ENCODE results near the gene HFM1.
"Not testable (repeated sequence)": the region's sequence is repeated elsewhere in the genome, so short reads cannot be mapped to it uniquely, and the experiment has no call there.

HFM1 gene, protein sequence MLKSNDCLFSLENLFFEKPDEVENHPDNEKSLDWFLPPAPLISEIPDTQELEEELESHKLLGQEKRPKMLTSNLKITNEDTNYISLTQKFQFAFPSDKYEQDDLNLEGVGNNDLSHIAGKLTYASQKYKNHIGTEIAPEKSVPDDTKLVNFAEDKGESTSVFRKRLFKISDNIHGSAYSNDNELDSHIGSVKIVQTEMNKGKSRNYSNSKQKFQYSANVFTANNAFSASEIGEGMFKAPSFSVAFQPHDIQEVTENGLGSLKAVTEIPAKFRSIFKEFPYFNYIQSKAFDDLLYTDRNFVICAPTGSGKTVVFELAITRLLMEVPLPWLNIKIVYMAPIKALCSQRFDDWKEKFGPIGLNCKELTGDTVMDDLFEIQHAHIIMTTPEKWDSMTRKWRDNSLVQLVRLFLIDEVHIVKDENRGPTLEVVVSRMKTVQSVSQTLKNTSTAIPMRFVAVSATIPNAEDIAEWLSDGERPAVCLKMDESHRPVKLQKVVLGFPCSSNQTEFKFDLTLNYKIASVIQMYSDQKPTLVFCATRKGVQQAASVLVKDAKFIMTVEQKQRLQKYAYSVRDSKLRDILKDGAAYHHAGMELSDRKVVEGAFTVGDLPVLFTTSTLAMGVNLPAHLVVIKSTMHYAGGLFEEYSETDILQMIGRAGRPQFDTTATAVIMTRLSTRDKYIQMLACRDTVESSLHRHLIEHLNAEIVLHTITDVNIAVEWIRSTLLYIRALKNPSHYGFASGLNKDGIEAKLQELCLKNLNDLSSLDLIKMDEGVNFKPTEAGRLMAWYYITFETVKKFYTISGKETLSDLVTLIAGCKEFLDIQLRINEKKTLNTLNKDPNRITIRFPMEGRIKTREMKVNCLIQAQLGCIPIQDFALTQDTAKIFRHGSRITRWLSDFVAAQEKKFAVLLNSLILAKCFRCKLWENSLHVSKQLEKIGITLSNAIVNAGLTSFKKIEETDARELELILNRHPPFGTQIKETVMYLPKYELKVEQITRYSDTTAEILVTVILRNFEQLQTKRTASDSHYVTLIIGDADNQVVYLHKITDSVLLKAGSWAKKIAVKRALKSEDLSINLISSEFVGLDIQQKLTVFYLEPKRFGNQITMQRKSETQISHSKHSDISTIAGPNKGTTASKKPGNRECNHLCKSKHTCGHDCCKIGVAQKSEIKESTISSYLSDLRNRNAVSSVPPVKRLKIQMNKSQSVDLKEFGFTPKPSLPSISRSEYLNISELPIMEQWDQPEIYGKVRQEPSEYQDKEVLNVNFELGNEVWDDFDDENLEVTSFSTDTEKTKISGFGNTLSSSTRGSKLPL (N-terminal part only)

DNA sequence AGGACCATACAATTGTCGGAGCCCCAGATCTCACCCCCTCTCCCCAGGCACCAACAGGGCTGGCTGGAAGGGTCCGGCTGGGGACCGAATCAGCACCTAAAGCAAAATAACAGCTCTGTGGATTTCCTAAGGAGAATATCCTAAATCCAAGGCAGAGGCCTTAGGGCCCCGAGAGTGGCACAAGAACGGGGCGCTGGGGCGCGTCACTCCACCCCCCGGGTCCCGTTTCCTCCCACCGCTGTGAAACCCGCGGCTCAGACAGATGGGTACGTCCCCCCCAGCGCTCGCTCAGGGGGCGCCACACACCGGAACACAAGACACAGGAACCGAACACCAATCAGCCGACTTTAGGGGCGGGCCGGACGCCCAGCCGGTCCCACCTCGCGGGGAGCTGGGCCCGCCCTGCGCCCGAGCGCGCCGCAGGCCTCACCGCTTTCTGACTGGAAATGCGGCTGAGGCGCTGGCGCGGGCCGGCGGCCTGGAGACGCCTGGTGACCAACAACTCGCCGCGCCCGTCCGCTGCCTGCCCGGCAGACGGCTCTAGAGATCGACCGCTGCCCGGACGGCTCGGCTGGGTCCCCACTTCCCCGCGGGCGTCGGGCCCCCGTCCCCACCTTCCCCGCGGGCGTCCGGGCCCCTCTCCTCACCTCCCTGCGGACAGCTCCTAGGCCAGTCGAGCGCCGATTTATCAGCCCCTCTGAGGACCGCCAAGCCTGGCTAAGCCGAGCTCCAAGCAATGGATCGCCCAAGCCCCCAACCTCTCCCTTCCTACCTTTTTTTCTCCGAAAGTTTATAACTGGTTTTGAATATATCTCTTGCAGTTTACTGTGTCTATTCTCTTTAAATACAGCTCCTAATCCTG, at the start of gene HFM1:
Gene HFM1 (minus strand): TSS at position 687 of the 862 bp plus-strand sequence. CDS start 3,755 bp downstream, outside the sequence.
- DNase-seq (ENCODE audit: low spot score) = peak; percentile 82

DNA sequence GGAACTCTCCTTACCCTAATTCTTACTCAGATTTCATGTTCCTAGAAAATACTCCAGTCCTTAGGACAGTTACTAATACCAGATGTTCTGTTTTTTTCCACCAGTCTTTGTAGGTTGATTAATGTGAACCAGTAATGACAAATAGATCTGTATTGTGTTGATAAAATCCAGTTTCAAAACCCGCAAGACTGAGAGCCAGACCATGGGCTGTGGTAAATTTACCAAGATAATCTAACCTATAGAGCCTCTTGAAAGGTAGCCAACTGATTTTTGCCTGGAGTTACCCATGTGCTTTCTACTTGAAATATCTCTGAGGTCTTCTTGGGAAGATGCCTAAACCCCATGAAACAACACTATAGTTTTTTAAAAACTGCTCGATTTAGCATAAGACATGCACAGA, 49.5 kb upstream of the HFM1 start:
- no peak for DNase-seq (ENCODE audit: low spot score)

DNA sequence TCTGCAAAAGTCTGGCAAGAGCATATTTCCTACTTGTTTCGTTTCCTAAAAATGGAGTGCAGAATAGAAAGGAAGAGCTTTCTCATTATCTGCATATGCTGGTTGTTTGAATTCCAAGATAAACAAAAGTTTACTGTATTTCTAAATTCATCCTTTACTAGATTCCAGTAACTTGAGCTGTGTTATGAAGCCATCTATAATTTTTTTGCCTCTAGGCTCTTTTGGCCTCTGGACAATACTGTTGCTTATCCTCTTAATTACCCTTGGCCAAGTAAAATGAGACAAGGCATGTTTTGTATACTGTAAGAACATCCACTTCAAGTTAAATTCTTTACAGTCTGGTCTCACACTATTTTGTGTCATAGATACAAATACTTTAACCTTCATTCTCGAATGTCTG, 45.6 kb upstream of the HFM1 start:
- DNase-seq (ENCODE audit: low spot score) = no peak

DNA sequence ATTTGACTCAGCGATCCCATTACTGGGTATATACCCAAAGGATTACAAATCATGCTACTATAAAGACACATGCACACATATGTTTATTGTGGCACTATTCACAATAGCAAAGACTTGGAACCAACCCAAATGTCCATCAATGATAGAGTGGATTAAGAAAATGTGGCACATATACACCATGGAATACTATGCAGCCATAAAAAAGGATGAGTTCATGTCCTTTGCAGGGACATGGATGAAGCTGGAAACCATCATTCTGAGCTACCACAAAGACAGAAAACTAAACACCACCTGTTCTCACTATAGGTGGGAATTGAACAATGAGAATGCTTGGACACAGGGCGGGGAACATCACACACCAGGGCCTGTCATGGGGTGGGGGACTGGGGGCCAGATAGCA, 43.1 kb upstream of the HFM1 start:
- DNase-seq (ENCODE audit: low spot score) = not testable (repeated sequence)

GRCh38 chr1:91441980-91442379, 37.3 kb upstream of the HFM1 start:
- not testable (repeated sequence) for DNase-seq (ENCODE audit: low spot score)

GRCh38 chr1:91440847-91441246, 36.2 kb upstream of the HFM1 start:
- DNase-seq (ENCODE audit: low spot score) = no peak

DNA sequence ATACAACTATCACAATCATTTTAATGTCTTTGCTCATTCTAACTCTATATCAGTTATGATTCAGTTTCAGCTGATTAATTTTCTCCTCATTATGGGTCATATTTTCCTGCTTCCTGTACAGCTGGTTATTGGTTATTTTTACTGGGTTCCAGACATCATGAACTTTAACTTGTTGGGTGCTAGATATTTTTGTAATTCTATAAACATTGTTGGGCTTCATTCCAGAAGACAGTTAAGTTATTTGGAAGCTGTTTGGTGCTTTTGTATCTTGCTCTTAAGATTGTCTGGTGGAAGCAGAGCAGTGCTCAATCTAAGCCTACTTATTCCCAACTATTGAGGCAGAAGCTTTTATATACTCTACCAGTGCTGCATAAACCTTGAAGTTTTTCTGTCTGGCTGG, 34.4 kb upstream of the HFM1 start:
- DNase-seq (ENCODE audit: low spot score) = no peak

DNA sequence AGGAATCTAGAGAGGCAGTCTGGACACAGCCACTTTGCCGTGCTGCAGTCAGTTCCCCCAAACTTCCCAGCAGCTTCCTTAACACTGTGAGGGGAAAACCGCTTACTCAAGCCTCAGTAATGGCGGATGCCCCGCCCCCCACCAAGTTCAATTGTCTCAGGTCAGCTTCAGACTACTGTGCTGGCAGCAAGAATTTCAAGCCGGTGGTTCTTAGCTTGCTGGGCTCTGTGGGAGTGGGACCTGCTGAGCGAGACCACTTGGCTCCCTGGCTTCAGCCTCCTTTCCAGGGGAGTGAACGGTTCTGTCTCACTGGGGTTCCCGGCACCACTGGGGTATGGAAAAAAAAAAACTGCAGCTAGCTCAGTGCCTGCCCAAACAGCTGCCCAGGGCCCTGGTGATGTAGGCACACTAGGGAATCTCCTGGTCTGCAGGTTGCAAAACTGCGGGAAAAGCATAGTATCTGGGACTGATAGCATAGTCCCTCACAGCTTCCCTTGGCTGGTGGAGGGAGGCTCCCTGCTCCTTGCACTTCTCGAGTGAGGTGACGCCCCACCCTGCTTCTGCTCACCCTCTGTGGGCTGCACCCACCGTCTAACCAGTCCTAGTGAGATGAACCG, 23.7 kb upstream of the HFM1 start:
- DNase-seq (ENCODE audit: low spot score) = no peak

GRCh38 chr1:91427741-91428140, 23.1 kb upstream of the HFM1 start:
- no peak for DNase-seq (ENCODE audit: low spot score)

GRCh38 chr1:91422523-91422922, 17.9 kb upstream of the HFM1 start:
- not testable (repeated sequence) for DNase-seq (ENCODE audit: low spot score)

DNA sequence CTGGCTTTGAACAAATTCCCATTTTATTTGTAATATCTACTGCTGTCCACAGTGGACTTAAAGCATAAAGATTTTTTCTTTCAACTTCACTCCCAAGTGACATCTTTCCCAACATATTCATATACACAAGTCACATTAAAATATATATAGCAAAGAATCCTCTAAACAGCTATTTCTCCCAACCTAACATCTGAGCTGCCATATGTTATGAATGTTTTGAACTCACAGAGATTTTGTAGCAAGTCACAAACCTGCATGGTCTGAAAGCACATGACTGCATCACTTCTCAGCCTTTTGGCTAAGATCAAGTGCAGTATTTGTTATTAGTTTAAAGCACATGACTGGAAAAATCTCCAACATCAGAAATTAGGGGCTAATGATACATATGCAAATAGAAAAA, 7.7 kb upstream of the HFM1 start:
- DNase-seq (ENCODE audit: low spot score) = no peak

DNA sequence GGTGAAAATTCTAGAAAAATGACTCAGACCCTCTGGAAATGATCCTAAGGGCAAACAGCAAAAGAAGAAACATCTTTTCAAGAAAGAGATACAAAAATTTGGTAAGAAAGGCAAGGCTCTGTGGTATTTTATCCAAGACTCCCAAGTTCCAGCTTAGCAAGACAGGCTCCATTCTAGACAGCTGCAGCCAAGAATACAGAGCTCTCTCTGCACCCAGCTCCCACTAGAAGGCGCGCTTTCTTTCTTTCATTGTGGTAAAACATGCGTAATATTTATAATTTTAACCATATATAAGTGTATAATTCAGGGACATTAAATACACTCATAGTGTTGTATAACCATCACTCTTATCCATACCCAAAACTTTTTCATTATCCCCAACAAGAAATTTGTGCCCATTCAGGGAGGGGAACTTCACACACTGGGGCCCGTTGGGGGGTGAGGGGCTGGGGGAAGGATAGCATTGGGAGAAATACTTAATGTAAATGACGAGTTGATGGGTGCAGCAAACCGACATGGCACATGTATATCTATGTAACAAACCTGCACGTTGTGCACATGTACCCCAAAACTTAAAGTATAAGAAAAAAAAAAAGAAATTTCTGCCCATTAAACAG, 2.2 kb upstream of the HFM1 start:
- DNase-seq (ENCODE audit: low spot score) = no peak

- peak; percentile 39 for DNase-seq (ENCODE audit: low spot score)
Measured at GRCh38 chr1:91402023-91402422, 2.6 kb downstream of the HFM1 start.

DNA sequence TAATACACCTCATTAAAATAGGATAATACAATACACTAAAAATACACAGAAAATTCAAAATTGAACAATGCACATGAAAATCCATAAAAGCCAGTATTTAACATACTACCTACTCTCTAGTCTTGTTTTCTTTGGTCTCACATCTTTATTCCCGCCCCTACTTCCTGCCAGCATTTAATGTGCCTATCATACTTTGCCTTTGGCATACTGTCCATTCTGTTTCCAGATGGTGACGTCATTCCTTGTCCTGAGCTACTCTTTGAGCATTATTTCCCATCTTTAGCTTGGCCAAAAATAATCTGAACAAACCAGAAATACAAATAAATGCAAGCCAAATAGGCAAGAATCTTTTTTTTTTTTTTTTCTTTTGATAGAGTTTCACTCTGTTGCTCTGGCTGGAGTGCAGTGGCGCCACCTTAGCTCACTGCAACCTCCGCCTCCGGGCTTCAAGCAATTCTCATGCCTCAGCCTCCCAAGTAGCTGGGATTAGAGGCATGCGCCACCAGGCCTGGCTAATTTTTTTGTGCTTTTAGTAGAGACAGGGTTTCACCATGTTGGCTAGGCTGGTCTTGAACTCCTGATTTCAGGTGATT, 4.4 kb downstream of the HFM1 start:
- no peak for DNase-seq (ENCODE audit: low spot score)

DNA sequence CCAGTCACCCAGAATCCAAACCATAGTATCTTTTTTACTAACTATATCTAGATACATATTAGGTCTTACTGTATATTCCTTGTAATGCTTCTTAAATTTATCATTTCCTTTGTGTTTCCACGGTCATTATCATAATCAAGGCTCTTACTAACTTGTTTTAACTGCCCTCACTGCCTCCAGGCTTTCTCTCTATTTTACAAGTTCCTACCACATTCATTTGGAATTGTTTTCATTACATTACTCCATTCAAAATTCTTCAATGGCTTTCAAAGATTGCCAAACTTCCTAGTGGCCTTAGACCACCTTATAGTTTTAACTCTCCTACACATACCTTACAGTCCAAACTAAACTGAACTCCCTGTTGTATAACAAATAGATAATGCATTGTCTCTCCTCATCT, 6.3 kb downstream of the HFM1 start:
- no peak for DNase-seq (ENCODE audit: low spot score)

DNA sequence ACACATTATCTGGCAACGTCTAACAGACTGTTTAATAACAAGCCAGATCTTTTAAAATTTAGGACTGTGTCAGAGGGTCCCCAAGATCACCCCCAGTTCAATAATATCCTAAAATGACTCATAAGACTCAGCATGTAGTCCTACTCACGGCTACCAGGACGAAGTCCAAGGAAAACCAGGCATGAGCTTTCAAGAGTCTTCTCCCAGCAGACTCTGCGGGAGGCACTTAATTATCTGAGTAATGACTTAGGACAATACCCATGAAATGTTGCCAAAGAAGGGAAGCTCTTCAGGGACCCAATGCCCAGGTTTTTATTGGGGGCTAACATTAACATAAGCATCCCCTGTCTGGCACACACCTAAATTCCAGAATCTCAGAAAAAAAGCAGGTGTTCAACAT, 7.0 kb downstream of the HFM1 start:
- DNase-seq (ENCODE audit: low spot score) = no peak

DNA sequence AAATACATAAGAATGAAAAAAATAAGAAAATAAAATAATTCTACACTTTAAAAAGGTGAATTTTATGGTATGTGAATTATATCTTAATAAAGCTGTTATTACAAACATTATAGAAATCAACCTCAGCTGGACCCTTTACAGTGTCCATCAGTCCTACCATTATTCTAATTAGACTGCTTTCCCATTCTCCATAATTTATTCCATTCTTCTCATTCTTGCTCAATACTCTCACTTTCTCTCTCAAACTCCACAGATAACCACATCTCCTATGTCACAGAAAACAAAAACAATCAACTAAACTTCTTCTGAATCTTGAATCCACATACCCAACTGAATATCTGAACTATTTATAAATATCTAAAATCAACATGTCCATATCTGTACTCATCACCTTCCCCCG, 11.6 kb downstream of the HFM1 start:
- DNase-seq (ENCODE audit: low spot score) = no peak

GRCh38 chr1:91386109-91386508, 18.5 kb downstream of the HFM1 start:
- no peak for DNase-seq (ENCODE audit: low spot score)

DNA sequence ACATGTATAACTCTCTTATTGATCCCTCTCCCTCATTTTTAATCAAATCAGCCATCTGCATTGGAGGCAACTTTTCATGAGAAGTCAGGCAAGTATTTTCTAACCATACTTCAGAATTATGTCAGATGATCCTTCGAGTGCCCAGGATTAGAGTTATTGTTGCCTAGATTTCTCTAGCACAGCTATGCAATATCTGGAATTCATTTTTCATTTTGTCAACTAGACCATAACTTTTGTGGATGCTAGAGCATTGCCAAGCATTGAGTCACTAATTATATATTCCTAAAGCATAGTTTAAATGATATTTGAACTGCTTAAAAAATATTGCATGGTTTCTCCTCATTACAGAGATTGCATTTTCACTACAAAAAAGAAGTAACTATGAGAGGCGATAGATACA, 21.2 kb downstream of the HFM1 start:
- no peak for DNase-seq (ENCODE audit: low spot score)

GRCh38 chr1:91381844-91382243, 22.8 kb downstream of the HFM1 start:
- no peak for DNase-seq (ENCODE audit: low spot score)
